ENCODE data around the gene GJD3. TPM values are rescaled to one million over a fixed set of nuclear protein-coding genes. Genes with fewer than 3 reads are reported as not detected.
A peak's percentile ranks its signal among the peaks of the same experiment; 100 is the strongest.

Gene GJD3
- total and polyA plus RNA-seq, 2 of the 4 experiments (the other 2 are of a cell fraction) = 0.10 TPM; not detected in 1

DNA sequence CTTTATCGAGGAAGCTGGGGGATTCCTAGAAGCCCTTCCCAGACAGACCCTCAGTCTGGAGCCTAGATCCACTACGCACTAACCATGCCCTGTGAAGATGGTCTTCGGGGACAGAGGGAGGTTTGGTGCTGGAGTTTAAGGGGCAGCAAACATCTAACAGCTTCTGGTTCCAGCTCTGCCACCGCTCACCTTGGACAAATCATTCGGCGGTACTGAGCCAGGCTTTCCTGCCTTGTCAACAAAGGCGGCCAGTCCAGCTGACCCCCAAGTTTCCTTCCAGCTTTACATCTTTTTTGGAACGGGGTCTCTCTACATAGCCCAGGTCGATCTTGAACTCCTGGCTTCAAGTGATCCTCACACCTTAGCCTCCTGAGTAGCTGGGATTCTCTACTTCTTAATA lies 369 bp upstream of the GJD3 start:
- Histone ChIP-seq H4K5ac (ENCODE audit: low read depth, low read length) (no peak overlapping the region), H2AK9ac (replicated peaks; ENCODE audit: low read depth, low read length, poor library complexity) (peak overlapping the region; percentile 50), H2BK120ac (ENCODE audit: low read depth, low read length) (no peak overlapping the region), H4K20me1 (ENCODE audit: insufficient read depth, low read length) (no peaks in the 10 kb centered on the region), H3K18ac (ENCODE audit: low read depth, low read length) (no peak overlapping the region), H3K9ac (ENCODE audit: low read depth, low read length) (no peak overlapping the region), H2BK20ac (ENCODE audit: low read depth, low read length) (no peak overlapping the region), H4K8ac (ENCODE audit: low read depth in 2 of 2, low read length in 2 of 2) (no peak overlapping the region), H3K27ac (ENCODE audit: insufficient read depth, low read length) (no peak overlapping the region), H3K56ac (ENCODE audit: extremely low read depth, insufficient read depth, low read length) (no peak overlapping the region), H2BK15ac (ENCODE audit: low read depth, low read length) (no peak overlapping the region), H3K27me3 (ENCODE audit: control insufficient read depth, insufficient read depth, low read length) (no peaks in the 10 kb centered on the region), H3K4ac (ENCODE audit: low read depth, low read length) (no peak overlapping the region), H3K36me3 (ENCODE audit: control insufficient read depth, insufficient read depth, low read length) (no peaks in the 10 kb centered on the region), H2AFZ (replicated peaks; ENCODE audit: low read length, poor library complexity) (no peak overlapping the region), H3K14ac (replicated peaks; ENCODE audit: low read depth, low read length) (no peak overlapping the region), H3K4me1 (ENCODE audit: control insufficient read depth, insufficient read depth, low read length) (peaks cover 4% of the 10 kb centered on the region; the same call in 1 of the 2 replicates), H3K9me3 (ENCODE audit: control insufficient read depth, insufficient read depth, low read length) (no peaks in the 10 kb centered on the region), H3K9me1 (ENCODE audit: insufficient read depth, low read length) (no peaks in the 10 kb centered on the region; the same call in 1 of the 2 replicates), H3K4me3 (ENCODE audit: insufficient read depth, low read depth, low read length) (no peak overlapping the region), H2BK5ac (ENCODE audit: low read depth, low read length, poor library complexity, severe bottlenecking) (no peak overlapping the region), H2AK5ac (ENCODE audit: low read depth, low read length) (no peak overlapping the region), H3K79me1 (ENCODE audit: low read depth in 1 of 2, low read length in 2 of 2) (peaks cover 0 to 7% of the 10 kb centered on the region in 2 experiments; a peak in 1 of 4 replicates), H4K91ac (ENCODE audit: insufficient read depth, low read depth, low read length) (no peak overlapping the region), H3K4me2 (ENCODE audit: low read depth, low read length) (no peak overlapping the region), H3K23ac (ENCODE audit: low read depth, low read length) (no peak overlapping the region)
- ATAC-seq (ENCODE audit: low read depth) (no peak), DNase-seq (no peak)
- WGBS, 2 experiments (ENCODE audit: extremely low coverage in 2 of 2, insufficient read length in 1 of 2) = 96% methylated on average over 3 of the region's 9 CpGs; no CpG with 5 or more reads in 1 of the 2 experiments
- BruUV-seq (replicated peaks) = no TSS peak
- in situ Hi-C loops (cut with MboI; ENCODE audit: low sequenced_read_pairs) (loop anchor here (5.0 to 25.0 kb wide), 3 partner anchors 167 to 1297 kb away; partner anchors contain the start of genes KRT27 and KRT28), dilution Hi-C loops (cut with HindIII; ENCODE audit: low sequenced_read_pairs, unreplicated experiment) (no loop called here), intact Hi-C loops (cut with micrococcal nuclease) (loop anchor here (10.0 kb wide), 1 partner anchor 430 kb away; the partner anchor contains the start of gene KRT28)
- CTCF ChIA-PET = interaction anchor here (0.6 to 1.9 kb wide), 2 partner anchors 18 to 168 kb away, joined by 3 to 9 read pairs; no protein-coding TSS in a partner anchor
- TF ChIP-seq, protein P1, sequence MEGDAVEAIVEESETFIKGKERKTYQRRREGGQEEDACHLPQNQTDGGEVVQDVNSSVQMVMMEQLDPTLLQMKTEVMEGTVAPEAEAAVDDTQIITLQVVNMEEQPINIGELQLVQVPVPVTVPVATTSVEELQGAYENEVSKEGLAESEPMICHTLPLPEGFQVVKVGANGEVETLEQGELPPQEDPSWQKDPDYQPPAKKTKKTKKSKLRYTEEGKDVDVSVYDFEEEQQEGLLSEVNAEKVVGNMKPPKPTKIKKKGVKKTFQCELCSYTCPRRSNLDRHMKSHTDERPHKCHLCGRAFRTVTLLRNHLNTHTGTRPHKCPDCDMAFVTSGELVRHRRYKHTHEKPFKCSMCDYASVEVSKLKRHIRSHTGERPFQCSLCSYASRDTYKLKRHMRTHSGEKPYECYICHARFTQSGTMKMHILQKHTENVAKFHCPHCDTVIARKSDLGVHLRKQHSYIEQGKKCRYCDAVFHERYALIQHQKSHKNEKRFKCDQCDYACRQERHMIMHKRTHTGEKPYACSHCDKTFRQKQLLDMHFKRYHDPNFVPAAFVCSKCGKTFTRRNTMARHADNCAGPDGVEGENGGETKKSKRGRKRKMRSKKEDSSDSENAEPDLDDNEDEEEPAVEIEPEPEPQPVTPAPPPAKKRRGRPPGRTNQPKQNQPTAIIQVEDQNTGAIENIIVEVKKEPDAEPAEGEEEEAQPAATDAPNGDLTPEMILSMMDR (conservative IDR thresholded peaks at IDR 0.05; ENCODE audit: low read depth, low read length) = no peak
- no peak for TF ChIP-seq FOS (IDR thresholded peaks at IDR 0.05; ENCODE audit: low read depth, low read length)
- TF ChIP-seq CEBPB (IDR thresholded peaks at IDR 0.05; ENCODE audit: low read depth, low read length) = no peak
- TF ChIP-seq MXI1 (IDR thresholded peaks at IDR 0.05; ENCODE audit: borderline replicate concordance, low read depth, low read length) = no peak
- TF ChIP-seq, protein P2, sequence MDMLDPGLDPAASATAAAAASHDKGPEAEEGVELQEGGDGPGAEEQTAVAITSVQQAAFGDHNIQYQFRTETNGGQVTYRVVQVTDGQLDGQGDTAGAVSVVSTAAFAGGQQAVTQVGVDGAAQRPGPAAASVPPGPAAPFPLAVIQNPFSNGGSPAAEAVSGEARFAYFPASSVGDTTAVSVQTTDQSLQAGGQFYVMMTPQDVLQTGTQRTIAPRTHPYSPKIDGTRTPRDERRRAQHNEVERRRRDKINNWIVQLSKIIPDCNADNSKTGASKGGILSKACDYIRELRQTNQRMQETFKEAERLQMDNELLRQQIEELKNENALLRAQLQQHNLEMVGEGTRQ (IDR thresholded peaks at IDR 0.05; ENCODE audit: low read depth, low read length) = no peak
- no peak for TF ChIP-seq CHD1 (IDR thresholded peaks at IDR 0.05; ENCODE audit: low read depth, low read length)
- TF ChIP-seq NFE2L2 (IDR thresholded peaks at IDR 0.05; ENCODE audit: low read depth, low read length) = no peak
- TF ChIP-seq RAD21 (IDR thresholded peaks at IDR 0.05; ENCODE audit: low read length) = no peak
- TF ChIP-seq RFX5 (IDR thresholded peaks at IDR 0.05; ENCODE audit: low read depth, low read length) = no peak
- TF ChIP-seq, protein P3, sequence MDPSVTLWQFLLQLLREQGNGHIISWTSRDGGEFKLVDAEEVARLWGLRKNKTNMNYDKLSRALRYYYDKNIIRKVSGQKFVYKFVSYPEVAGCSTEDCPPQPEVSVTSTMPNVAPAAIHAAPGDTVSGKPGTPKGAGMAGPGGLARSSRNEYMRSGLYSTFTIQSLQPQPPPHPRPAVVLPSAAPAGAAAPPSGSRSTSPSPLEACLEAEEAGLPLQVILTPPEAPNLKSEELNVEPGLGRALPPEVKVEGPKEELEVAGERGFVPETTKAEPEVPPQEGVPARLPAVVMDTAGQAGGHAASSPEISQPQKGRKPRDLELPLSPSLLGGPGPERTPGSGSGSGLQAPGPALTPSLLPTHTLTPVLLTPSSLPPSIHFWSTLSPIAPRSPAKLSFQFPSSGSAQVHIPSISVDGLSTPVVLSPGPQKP (IDR thresholded peaks at IDR 0.05; ENCODE audit: borderline replicate concordance, low read depth, low read length) = no peak
- TF ChIP-seq MAZ (IDR thresholded peaks at IDR 0.05; ENCODE audit: borderline replicate concordance, low read depth, low read length) = no peak
- no peak for TF ChIP-seq BHLHE40 (IDR thresholded peaks at IDR 0.05; ENCODE audit: low read depth, low read length)
- TF ChIP-seq SMC3 (IDR thresholded peaks at IDR 0.05; ENCODE audit: low read depth, low read length) = no peak
- TF ChIP-seq RCOR1 (IDR thresholded peaks at IDR 0.05; ENCODE audit: insufficient replicate concordance, low read length) = no peak
- no peak for TF ChIP-seq POLR2A (IDR thresholded peaks at IDR 0.05; ENCODE audit: low read depth, low read length)
- POLR2A ChIA-PET (ENCODE audit: unreplicated experiment) = interaction anchor here (0.6 to 1.0 kb wide), 3 partner anchors 20 to 164 kb away, joined by 3 to 5 read pairs (median 4); no protein-coding TSS in a partner anchor
